ENCODE data around the gene ARL10. TPM values are rescaled to one million over a fixed set of nuclear protein-coding genes. Genes with fewer than 3 reads are reported as not detected.
A peak's percentile ranks its signal among the peaks of the same experiment; 100 is the strongest.

The ARL10 gene
- total RNA-seq, 1 experiment from 2014 or later = 9.6 TPM

DNA sequence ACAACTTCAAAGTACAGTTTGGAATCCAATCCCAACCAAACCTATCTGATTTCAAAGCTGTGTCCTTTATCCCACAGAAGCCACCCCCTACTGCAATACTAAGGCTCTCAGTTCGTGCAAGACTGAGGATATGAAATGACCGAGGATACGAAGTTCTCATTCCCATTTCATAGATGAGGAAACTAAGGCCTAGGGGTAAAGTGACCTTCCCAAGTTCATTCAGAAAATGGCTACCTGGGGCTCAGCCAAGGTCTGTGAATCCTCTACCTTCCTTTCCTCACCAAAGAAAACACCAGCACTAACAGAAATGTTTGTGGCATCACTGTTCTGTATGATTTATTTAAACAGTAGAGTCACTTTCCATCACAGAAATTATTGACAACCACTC lies 9.1 kb upstream of the ARL10 start:
- Histone ChIP-seq H4K91ac (ENCODE audit: insufficient read length, low read depth, low read length) (no peak overlapping the region), H3K23ac (ENCODE audit: insufficient read length, low read depth, low read length) (no peak overlapping the region), H2BK20ac (ENCODE audit: low read depth, low read length, poor library complexity, severe bottlenecking) (no peak overlapping the region), H4K20me1 (ENCODE audit: control insufficient read depth, insufficient read depth, insufficient read length) (no peaks in the 10 kb centered on the region), H4K8ac (replicated peaks; ENCODE audit: insufficient read length, low read depth, low read length) (no peak overlapping the region), H4K5ac (ENCODE audit: insufficient read length, low read depth, low read length) (no peak overlapping the region), H3K18ac (ENCODE audit: insufficient read length, low read depth, low read length) (no peak overlapping the region), H2BK12ac (ENCODE audit: insufficient read length, low read depth, low read length) (no peak overlapping the region), H2BK120ac (ENCODE audit: low read depth, low read length, poor library complexity, severe bottlenecking) (no peak overlapping the region), H3T11ph (ENCODE audit: low read length) (no peak overlapping the region), H3K14ac (ENCODE audit: insufficient read depth, low read length) (no peak overlapping the region), H3K27me3 (ENCODE audit: insufficient read depth, low read length) (no peaks in the 10 kb centered on the region), H2AK5ac (ENCODE audit: insufficient read length, low read length) (no peak overlapping the region), H3K9ac (ENCODE audit: extremely low read depth, insufficient read length, low read length) (no peak overlapping the region), H3K27ac (ENCODE audit: insufficient read length, low read depth, low read length) (no peak overlapping the region), H3K9me3 (ENCODE audit: control insufficient read depth, low read depth, low read length) (no peaks in the 10 kb centered on the region), H2BK15ac (ENCODE audit: low read depth, low read length) (no peak overlapping the region), H3K56ac (ENCODE audit: insufficient read length, low read depth, low read length) (no peak overlapping the region), H3K79me2 (ENCODE audit: insufficient read depth, low read length) (peaks cover 8% of the 10 kb centered on the region; the same call in 1 of the 2 replicates), H2AFZ (ENCODE audit: low read length) (no peak overlapping the region), H2BK5ac (ENCODE audit: insufficient read length, low read length) (no peak overlapping the region), H3K79me1 (ENCODE audit: insufficient read depth, low read depth, low read length, poor library complexity, severe bottlenecking) (no peaks in the 10 kb centered on the region), H3K23me2 (ENCODE audit: insufficient read length, low read depth, low read length, poor library complexity, severe bottlenecking) (peaks cover 2% of the 10 kb centered on the region), H3K4me1 (ENCODE audit: insufficient read depth, low read length) (no peaks in the 10 kb centered on the region; the same call in 1 of the 2 replicates), H3K4ac (ENCODE audit: low read depth, low read length) (no peak overlapping the region), H3K4me2 (ENCODE audit: insufficient read depth, insufficient read length, low read length) (no peak overlapping the region)
- no CpG with 5 or more reads among the region's 3 CpGs for WGBS (ENCODE audit: extremely low coverage, insufficient read length, low lambda C conversion rate)
- no peak overlapping the region for H3K4me3 Mint-ChIP-seq
- TF ChIP-seq, protein P1, sequence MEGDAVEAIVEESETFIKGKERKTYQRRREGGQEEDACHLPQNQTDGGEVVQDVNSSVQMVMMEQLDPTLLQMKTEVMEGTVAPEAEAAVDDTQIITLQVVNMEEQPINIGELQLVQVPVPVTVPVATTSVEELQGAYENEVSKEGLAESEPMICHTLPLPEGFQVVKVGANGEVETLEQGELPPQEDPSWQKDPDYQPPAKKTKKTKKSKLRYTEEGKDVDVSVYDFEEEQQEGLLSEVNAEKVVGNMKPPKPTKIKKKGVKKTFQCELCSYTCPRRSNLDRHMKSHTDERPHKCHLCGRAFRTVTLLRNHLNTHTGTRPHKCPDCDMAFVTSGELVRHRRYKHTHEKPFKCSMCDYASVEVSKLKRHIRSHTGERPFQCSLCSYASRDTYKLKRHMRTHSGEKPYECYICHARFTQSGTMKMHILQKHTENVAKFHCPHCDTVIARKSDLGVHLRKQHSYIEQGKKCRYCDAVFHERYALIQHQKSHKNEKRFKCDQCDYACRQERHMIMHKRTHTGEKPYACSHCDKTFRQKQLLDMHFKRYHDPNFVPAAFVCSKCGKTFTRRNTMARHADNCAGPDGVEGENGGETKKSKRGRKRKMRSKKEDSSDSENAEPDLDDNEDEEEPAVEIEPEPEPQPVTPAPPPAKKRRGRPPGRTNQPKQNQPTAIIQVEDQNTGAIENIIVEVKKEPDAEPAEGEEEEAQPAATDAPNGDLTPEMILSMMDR (conservative IDR thresholded peaks at IDR 0.05) = no peak
- no peaks in the 10 kb centered on the region for H3K9me3 Mint-ChIP-seq
- H3K36me3 Mint-ChIP-seq (ENCODE audit: insufficient read depth in 1 of 3, low read depth in 3 of 3) = peaks cover 38 to 83% (median 69%) of the 10 kb centered on the region in 3 experiments
- DNase-seq = no peak
- peak overlapping the region in 1 of 3 experiments; percentile 76; a peak in 1 of 7 replicates for H3K27ac Mint-ChIP-seq
- no peaks in the 10 kb centered on the region for H3K27me3 Mint-ChIP-seq (ENCODE audit: low read depth)
- peaks cover 6 to 10% of the 10 kb centered on the region in 2 experiments for H3K4me1 Mint-ChIP-seq

Measured in H9 (cell line).